Sigmoid colon (tissue), 4 donors: ENCODE data around the gene CEACAM5.
"Not testable (repeated sequence)": the region's sequence is repeated elsewhere in the genome, so short reads cannot be mapped to it uniquely, and the experiment has no call there.

Experiments used
- EP300 ChIP-seq, 4 donors: sonication (generic); formaldehyde crosslinking; IDR thresholded peaks; one replicate each; pipeline ENCODE4 v1.6.1; 2017; ENCODE audit warnings: antibody characterized with exemption in 4 of 4
- POLR2A ChIP-seq, 2 donors: fragments of 450-650 bp; IDR thresholded peaks; one replicate each; pipeline ENCODE4 v1.6.1; 2016; ENCODE audit warnings: antibody characterized with exemption in 2 of 2, mild to moderate bottlenecking in 2 of 2, moderate library complexity in 2 of 2
- TF ChIP-seq, protein P1 (sequence below), 4 experiments: fragments of 450-650 bp in 3 of 4; fragments of 200-600 bp in 1 of 4; IDR thresholded peaks; one replicate each; pipeline ENCODE4 v1.5.1; 2016 to 2019; ENCODE audit warnings: antibody characterized with exemption in 4 of 4, mild to moderate bottlenecking in 3 of 4, moderate library complexity in 2 of 4

- TF ChIP-seq EP300, POLR2A (IDR thresholded peaks at IDR 0.05): not testable (repeated sequence)
- TF ChIP-seq, protein P1, sequence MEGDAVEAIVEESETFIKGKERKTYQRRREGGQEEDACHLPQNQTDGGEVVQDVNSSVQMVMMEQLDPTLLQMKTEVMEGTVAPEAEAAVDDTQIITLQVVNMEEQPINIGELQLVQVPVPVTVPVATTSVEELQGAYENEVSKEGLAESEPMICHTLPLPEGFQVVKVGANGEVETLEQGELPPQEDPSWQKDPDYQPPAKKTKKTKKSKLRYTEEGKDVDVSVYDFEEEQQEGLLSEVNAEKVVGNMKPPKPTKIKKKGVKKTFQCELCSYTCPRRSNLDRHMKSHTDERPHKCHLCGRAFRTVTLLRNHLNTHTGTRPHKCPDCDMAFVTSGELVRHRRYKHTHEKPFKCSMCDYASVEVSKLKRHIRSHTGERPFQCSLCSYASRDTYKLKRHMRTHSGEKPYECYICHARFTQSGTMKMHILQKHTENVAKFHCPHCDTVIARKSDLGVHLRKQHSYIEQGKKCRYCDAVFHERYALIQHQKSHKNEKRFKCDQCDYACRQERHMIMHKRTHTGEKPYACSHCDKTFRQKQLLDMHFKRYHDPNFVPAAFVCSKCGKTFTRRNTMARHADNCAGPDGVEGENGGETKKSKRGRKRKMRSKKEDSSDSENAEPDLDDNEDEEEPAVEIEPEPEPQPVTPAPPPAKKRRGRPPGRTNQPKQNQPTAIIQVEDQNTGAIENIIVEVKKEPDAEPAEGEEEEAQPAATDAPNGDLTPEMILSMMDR (IDR thresholded peaks at IDR 0.05), result not testable (repeated sequence)
These were observed 42.1 kb downstream of the CEACAM5 start for GRCh38 chr19:41750248-41751134.
